ENCODE data around the gene CYB5R4. TPM values are rescaled to one million over a fixed set of nuclear protein-coding genes. Genes with fewer than 3 reads are reported as not detected.

Gene CYB5R4
- total RNA-seq, 1 experiment from 2014 or later: 24.0 TPM

- TF ChIP-seq EZH2phosphoT487 (IDR thresholded peaks at IDR 0.05; ENCODE audit: borderline replicate concordance) (no peak), RAD21 (IDR thresholded peaks at IDR 0.05; ENCODE audit: low read depth) (no peak), CEBPB (IDR thresholded peaks at IDR 0.05; ENCODE audit: low read depth) (no peak), SIN3A (IDR thresholded peaks at IDR 0.05; ENCODE audit: low read depth) (no peak), ZBTB33 (IDR thresholded peaks at IDR 0.05; ENCODE audit: extremely low read depth, insufficient replicate concordance, low read length) (no peak), TCF7L2 (IDR thresholded peaks at IDR 0.05; ENCODE audit: borderline replicate concordance, extremely low read depth, insufficient read depth, insufficient read length) (no peak), ATF3 (IDR thresholded peaks at IDR 0.05) (no peak), SP1 (IDR thresholded peaks at IDR 0.05; ENCODE audit: low read depth) (no peak), ELF1 (IDR thresholded peaks at IDR 0.05; ENCODE audit: borderline replicate concordance, low read depth) (no peak), EZH2 (IDR thresholded peaks at IDR 0.05) (no peak), POLR2AphosphoS5 (IDR thresholded peaks at IDR 0.05; ENCODE audit: low read depth, low read length) (no peak), CBX3 (IDR thresholded peaks at IDR 0.05; ENCODE audit: low read depth) (no peak), SRF (IDR thresholded peaks at IDR 0.05; ENCODE audit: low read depth) (no peak), ZFX (IDR thresholded peaks at IDR 0.05) (no peak), REST (IDR thresholded peaks at IDR 0.05; ENCODE audit: low read depth) (no peak), EGR1 (IDR thresholded peaks at IDR 0.05; ENCODE audit: low read depth) (no peak)
- H3K9ac ChIP-seq (ENCODE audit: low read length): no peak overlapping the region
- H3K4me3 ChIP-seq (replicated peaks in 1 of 2; ENCODE audit: low read depth in 1 of 2, low read length in 2 of 2): no peak overlapping the region
- 0 out of 2 replicates have a peak, but pooled peaks cover 6% of the 10 kb centered on the region for H3K79me2 ChIP-seq (ENCODE audit: insufficient read depth, low read length)
- intact Hi-C loops (cut with micrococcal nuclease): no loop called here
- ChIA-PET RAD21 (ENCODE audit: low non-redundant PET in 1 of 2, low total read pairs in 2 of 2, uncharacterized antibody in 2 of 2, unreplicated experiment in 2 of 2) (no interaction called here), CTCF (no interaction called here), POLR2A (no interaction called here)
- no peak overlapping the region for H3K4me2 ChIP-seq (ENCODE audit: low read length)
- no peaks in the 10 kb centered on the region for H3K9me2 ChIP-seq (ENCODE audit: insufficient read depth)
- DNase-seq (ENCODE audit: low read depth, low spot score): no peak
- H3K27me3 ChIP-seq (ENCODE audit: insufficient read depth, low read length): no peaks in the 10 kb centered on the region
- ATAC-seq: no peak
- peaks cover 0 to 4% of the 10 kb centered on the region in 2 experiments; a peak in 1 of 4 replicates for H3K9me3 ChIP-seq (ENCODE audit: control insufficient read depth in 1 of 2, insufficient read depth in 1 of 2, low read depth in 1 of 2, low read length in 2 of 2)
- peaks cover 0 to 8% of the 10 kb centered on the region in 2 experiments; a peak in 1 of 4 replicates for H3K4me1 ChIP-seq (ENCODE audit: control insufficient read depth in 1 of 2, insufficient read depth in 2 of 2, low read length in 2 of 2)
- no peak overlapping the region for H3K27ac ChIP-seq (ENCODE audit: low read depth, low read length)
- peaks cover 0 to 13% of the 10 kb centered on the region in 2 experiments; a peak in 1 of 4 replicates for H3K36me3 ChIP-seq (ENCODE audit: control insufficient read depth in 1 of 2, insufficient read depth in 2 of 2, low read length in 2 of 2)
- H4K20me1 ChIP-seq (ENCODE audit: insufficient read depth): no peaks in the 10 kb centered on the region
- BruUV-seq (replicated peaks): no TSS peak
- H2AFZ ChIP-seq (ENCODE audit: low read depth, low read length, poor library complexity, severe bottlenecking): no peak overlapping the region
Observed at GRCh38 chr6:83870649-83871048, 11.2 kb downstream of the CYB5R4 start.

Measured in HCT116 (cell line).